GM12891 (cell line): ENCODE measurements around the gene CAPSL.

Experiments used
- PAX5 ChIP-seq: IDR thresholded peaks from 2 replicates; pipeline ENCODE4 v1.6.1; 2011; ENCODE audit warnings: low read length, moderate library complexity, mild to moderate bottlenecking; ENCODE audit not compliant: insufficient read depth, severe bottlenecking
- POLR2A ChIP-seq: IDR thresholded peaks from 2 replicates; pipeline ENCODE4 v1.6.1; 2011; ENCODE audit warnings: low read depth, low read length, control low read depth
- POLR2AphosphoS5 ChIP-seq: IDR thresholded peaks from 2 replicates; pipeline ENCODE4 v1.6.1; 2011; ENCODE audit warnings: low read depth, low read length, control low read depth
- POU2F2 ChIP-seq: IDR thresholded peaks from 2 replicates; pipeline ENCODE4 v1.6.1; 2011; ENCODE audit warnings: low read depth, mild to moderate bottlenecking, control low read depth, low read length, moderate library complexity
- SPI1 ChIP-seq: IDR thresholded peaks from 2 replicates; pipeline ENCODE4 v1.6.1; 2011; ENCODE audit warnings: low read depth, low read length, control low read depth
- TAF1 ChIP-seq: IDR thresholded peaks from 2 replicates; pipeline ENCODE4 v1.6.1; 2011; ENCODE audit warnings: low read depth, low read length, control low read depth

- TF ChIP-seq POLR2A (no peak), TAF1 (no peak), POLR2AphosphoS5 (no peak), SPI1 (no peak), PAX5 (no peak), POU2F2 (no peak)
These were observed 15.8 kb upstream of the CAPSL start for GRCh38 chr5:35954175-35954574.
